SH-SY5Y (cell line): ENCODE results near the gene KCNJ1.

Experiments used
- GATA2 ChIP-seq: IDR thresholded peaks from 2 replicates; pipeline ENCODE4 v1.6.1; 2011; ENCODE audit warnings: mild to moderate bottlenecking, low read depth, low read length
- GATA3 ChIP-seq: IDR thresholded peaks from 2 replicates; pipeline ENCODE4 v1.6.1; 2011; ENCODE audit warnings: low read depth, mild to moderate bottlenecking, low read length, moderate library complexity

Gene KCNJ1

DNA sequence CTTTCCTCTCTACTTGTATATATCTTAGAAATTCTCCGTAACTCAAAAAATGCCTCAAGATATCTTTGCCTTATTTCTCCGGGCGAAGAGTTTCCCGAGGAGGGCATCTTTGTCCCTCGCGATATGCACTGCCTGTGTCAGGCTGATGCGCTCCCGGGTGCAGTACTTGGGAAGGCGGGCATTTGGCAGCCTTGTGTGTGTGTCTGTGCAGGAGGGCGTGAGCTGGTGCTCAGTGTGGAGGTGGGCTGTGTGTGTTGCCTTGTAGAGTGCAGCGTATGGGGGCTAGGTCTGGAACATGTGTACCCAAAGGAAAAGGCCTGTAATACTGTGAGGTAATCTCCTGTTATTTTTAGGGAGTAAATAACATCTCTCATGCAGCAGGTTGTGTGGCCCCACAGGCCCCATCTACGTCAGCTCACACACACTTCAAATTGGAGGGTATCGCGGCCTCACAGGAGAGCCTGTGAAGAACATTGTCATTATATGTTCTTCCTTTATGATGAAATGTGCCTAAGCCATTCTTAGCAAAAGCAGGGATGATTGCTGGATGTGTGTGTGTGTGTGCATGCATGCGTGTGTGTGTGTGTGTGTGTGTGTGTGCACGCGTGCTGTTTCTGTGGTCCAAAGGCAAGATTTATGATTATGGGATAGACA is 77.5 kb downstream of the KCNJ1 start:
- TF ChIP-seq GATA3 (no peak), GATA2 (no peak)
